ENCODE measurements around the gene SYNC.

SYNC gene

DNA sequence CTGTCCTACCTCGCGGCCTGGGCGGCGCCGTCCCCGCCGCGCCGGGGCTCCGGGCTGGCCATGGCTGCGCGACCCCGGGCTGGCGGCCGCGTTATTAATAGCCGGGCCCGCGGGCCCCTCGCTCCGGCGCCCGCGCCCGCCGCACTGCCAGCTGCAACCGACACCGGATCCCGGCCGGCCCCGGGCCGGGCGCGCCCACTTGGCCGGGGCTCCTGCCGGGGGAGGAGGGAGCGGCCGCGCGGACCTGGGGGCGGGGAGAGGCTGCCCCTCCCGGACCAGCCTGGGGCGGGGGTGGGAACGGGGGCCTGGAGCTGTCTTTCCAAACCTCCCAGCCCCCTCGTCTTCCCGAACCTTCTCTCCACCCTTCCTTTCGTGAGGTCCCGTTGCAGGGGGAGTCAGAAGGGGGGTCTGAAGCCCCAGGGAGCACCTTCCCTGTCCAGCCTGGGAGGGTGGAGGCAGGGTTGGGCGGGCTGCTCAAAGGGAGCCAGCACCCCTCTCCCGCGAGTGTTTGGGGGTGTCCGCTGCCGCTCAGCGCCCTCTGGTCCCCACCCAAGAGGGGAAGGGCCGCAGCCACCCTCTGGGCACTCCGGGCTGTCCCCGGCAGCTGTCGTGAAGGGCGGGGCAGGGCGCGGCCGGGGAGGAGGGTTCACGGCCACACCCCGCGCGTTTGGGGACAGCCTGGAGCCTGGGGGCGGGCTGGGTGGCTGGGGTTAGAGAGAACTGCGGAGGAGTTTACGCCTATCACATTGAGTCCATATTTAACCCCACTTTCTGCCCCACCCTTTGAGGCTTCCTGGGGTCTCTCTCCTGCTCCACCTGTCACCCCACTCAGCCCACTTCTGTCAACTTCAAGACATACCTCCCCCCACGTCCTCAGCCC, at the start of gene SYNC:
Gene SYNC (minus strand): TSS at position 172 of the 880 bp plus-strand sequence. CDS start 110 bp downstream, at position 62.
- DNase-seq (ENCODE audit: extremely low read depth in 1 of 2, low read depth in 1 of 2), result no peak

DNA sequence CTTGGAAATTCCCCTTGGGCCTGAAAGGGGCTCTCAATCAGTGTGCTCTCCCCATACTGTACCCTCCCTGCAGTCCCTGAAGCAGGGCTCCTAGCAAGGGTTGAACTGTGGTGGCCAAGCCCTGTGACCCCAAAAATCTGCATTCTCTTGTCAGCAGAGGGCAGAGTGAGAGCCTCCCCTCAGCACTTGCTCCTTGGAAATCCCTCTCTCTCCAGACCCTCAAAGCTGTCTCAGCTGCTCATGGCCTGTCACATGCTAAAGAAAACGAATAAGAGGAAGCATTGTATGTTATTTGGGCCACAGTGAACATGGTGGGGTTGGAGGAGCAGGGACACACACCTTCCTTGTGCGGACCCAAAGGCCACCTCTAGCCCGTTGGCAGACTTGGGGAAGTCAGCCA, 47.2 kb upstream of the SYNC start:
- DNase-seq (ENCODE audit: extremely low read depth in 1 of 2, low read depth in 1 of 2), result no peak

GRCh38 chr1:32749332-32749731, 46.8 kb upstream of the SYNC start:
- no peak for DNase-seq (ENCODE audit: extremely low read depth in 1 of 2, low read depth in 1 of 2)

- no peak for DNase-seq (ENCODE audit: extremely low read depth in 1 of 2, low read depth in 1 of 2)
Observed at GRCh38 chr1:32748926-32749325, 46.4 kb upstream of the SYNC start.

DNA sequence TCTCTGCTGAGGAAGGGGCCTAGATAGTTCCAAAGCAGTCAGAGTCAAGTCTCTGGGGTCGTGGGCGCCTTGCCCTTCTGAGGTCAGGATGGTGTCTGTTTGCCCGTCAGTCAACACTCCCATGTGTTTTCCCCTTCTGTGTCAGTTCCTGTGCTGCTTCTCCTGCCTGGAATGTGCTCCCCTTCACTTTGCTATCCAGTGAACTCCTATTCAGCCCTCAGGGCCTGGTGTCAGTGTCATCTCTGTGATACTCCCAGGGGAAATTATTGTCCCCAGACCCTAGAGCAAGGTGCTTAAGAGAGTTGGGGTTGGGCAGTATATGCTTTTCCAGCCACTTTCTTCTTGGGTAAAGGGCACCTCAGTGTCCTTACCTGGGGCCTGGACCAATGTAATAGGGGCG, 45.8 kb upstream of the SYNC start:
- no peak for DNase-seq (ENCODE audit: extremely low read depth in 1 of 2, low read depth in 1 of 2)

DNA sequence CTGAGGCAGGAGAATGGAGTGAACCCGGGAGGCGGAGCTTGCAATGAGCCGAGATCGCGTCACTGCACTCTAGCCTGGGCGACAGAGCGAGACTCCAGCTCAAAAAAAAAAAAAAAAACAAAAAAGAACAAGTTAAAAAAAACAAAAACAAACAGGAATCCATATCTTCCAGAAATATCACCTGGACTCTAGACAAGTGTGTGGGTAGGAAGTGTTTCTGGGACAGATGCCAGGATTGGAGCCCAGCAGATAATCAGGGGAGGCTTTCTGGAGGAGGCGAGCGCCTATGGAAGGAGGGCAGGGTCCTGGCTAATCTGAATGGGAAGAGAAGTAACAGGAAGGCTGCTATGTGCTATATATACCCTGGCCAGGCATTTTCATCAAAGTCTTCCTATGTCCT, 43.6 kb upstream of the SYNC start:
- DNase-seq (ENCODE audit: extremely low read depth in 1 of 2, low read depth in 1 of 2), result no peak

GRCh38 chr1:32744071-32744425, 41.5 kb upstream of the SYNC start:
- DNase-seq (ENCODE audit: extremely low read depth in 1 of 2, low read depth in 1 of 2), result no peak

DNA sequence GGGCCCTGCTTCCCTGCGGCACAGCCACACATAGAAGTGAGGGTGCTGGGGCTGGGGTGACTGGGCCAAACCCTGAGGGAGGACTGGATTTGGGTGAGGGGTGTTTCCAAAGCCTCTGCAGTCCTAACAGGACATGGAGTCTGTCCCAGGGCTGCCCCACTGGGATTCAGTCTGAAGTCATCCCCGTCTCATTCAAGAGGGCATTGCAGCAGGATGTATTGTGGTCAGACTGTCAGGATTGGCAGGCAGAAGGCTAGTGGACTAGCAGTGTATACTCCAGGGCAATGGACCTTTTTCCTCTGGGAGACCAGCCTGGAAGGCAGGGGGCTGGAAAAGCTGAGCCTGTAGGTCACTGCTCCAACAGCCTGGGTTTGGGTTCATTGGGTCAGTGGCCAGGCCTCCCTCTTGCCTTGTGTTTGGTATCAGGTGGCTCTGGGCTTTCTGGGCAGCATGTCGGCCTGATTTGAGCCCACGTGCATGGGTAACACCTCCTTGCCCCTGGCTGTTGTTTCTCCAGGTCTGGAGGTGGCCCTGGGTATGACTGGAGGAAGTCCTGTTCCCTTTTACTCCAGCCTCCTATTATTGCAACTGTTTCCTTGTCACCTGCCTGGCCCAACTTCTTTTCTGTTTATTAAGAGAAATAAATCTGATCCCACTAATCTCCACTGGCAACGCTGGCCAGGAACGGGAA, 41.0 kb upstream of the SYNC start:
- no peak for DNase-seq (ENCODE audit: extremely low read depth in 1 of 2, low read depth in 1 of 2)

- no peak for DNase-seq (ENCODE audit: extremely low read depth in 1 of 2, low read depth in 1 of 2)
Observed at GRCh38 chr1:32742956-32743355, 40.4 kb upstream of the SYNC start.

DNA sequence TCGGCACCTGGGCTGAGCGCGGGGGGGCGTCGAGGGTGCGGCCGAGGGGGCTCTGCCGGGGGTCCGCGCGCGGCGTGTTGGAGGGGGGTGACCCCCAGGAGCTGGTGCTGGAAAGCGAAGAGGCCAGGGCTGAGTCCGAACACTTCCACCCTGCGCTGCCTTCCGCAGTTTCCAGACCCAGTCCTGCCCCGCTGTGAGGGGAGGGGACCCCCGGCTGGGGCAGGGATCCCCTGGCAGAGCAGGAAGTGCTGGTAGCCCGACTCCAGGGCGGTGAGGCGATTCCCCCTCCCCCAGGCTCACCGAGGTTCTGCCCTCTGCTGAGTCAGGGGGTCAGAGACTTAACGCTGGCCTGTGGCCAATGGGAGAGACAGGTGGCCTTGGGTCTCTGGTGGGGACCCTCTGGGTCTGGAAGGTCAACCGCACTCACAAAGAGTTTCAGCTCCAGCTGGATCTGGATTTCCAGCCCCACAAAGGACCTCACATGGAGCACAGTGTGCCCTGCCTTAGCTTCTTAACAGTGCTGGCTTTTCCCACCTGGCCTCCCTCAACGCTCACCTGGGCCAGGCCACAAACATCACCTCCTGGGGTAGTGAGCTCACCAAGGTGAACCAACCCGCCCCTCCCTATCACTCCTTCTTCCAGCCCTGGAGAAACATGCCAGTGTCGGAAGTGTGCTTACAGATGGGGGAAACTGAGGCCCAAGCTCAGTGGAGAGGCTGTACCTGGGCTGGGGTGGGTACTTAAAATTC, 39.8 kb upstream of the SYNC start:
- no peak for DNase-seq (ENCODE audit: extremely low read depth in 1 of 2, low read depth in 1 of 2)

- DNase-seq (ENCODE audit: extremely low read depth in 1 of 2, low read depth in 1 of 2), result no peak
Observed at GRCh38 chr1:32741413-32742198, 39.0 kb upstream of the SYNC start.

GRCh38 chr1:32741059-32741412, 38.5 kb upstream of the SYNC start:
- DNase-seq (ENCODE audit: extremely low read depth in 1 of 2, low read depth in 1 of 2), result no peak

DNA sequence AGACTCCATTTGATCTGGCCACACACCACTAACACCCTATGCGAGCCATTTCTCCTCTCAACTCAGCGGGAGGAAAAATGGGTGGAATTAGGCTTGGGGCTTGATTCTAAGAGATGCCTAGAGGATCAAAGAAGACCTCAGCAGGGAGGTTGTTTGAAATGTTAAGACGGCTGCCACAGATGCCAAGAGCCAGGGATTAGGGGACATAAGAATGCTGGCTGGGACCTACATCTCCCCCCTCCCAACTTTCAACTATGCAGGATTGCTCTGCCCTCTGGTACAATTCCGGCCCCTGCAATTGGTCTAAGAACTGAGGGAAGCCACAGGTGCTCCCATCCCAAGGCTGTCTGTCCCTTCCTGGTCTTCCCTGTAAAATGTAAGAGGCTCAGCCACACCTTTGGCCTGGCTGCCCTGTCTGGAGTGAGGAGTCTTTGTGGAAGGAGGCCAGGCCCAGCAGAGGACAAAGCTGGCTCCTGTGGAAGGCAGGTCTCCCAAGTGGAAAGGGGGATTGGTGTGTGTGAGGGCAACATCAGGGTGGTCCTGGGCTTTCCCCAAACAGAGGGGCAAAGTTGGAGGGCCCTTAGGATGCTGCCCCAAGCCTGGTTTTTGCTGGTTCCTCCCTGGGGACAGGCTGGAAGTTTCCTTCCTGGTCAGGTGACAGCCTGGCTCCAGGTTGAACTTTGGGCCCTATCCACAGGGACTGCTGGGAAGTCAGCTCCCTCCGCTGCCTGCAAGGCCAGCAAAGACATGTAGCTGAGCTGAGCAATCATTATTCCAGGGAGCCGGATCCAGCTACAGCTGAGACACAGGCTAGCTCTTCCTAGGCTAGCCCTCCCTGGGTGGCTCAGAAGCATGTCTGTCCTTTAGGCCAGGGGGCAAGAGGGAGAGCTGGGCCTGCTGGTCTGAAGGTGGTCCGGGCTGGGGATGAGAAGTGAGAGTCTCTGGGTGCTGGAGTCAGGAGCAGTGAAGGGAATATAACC, 34.5 kb upstream of the SYNC start:
- DNase-seq (ENCODE audit: extremely low read depth in 1 of 2, low read depth in 1 of 2), result no peak

DNA sequence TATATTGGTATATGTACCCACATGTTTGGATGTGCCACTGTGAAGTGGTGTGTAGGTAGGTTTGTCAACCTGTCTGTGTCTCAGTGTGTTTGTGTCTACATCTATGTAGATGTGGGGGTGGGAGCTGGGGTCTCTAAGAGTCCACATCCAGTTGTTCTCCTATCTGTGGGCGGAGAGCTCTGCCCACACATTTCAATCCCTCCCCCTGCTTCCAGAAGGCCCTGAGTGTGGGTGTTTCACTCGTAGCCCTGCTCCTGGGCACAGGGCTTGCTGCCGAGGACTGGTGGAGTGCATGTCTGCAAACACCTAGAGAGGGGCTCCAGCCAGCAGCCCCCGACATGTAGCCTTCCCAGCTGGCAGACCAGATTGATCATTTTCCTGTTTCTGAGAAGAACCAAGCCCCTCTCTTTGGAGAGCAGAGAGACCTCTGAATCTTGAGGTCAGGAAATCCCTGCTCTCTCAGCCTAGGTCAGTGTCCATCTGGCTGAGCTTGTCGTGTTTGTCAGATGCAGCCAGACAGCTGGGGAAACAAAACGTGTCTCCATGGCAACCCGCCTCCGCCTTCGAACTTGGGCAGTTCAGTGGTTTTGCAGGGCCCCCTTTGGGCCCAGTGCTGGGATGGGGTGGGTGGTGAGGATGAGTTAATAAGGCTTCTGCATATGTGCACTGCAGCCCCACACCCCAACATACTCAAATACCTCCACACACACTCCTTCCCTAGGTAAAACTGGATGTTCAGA, 31.2 kb upstream of the SYNC start:
- no peak for DNase-seq (ENCODE audit: extremely low read depth in 1 of 2, low read depth in 1 of 2)

GRCh38 chr1:32729254-32730046, 26.9 kb upstream of the SYNC start:
- no peak for DNase-seq (ENCODE audit: extremely low read depth in 1 of 2, low read depth in 1 of 2)

GRCh38 chr1:32728413-32729077, 26.0 kb upstream of the SYNC start:
- no peak for DNase-seq (ENCODE audit: extremely low read depth in 1 of 2, low read depth in 1 of 2)

DNA sequence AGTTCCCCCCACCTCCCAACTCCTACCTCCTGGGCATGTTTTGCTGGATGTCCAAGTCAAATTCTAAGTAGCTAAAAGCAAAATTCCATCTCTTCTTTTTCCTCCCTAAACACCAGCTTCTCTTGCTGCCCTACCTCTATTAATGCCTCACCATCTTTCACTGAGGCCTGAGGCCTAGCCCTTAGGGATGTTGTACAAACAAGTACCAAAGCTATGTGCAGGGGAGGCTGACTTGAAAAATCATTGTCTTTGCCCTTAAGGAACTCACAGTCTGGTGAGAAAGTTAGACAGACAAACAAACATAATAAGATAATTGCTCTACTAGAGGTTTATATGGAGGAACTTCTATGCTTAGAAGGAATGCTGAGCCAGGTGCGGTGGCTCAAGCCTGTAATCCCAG, 25.3 kb upstream of the SYNC start:
- DNase-seq (ENCODE audit: extremely low read depth in 1 of 2, low read depth in 1 of 2), result no peak

DNA sequence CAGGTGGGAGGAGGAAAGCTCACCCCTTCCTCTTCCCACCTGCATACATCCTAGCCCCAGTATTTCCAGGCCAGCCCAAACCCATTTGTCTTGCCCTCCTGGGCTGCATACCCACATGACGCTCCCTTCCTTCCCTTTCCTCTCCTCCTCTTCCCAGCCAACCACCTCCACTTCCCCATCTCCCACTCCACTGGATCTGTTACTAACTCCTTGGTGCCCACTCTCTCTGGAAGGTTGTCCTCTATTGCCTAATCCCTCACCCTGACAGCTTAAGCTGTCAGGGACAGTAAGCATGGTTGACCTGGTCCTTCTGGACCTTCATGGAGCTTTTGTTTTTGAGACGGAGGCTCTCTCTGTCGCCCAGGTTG, 23.0 kb upstream of the SYNC start:
- no peak for DNase-seq (ENCODE audit: extremely low read depth in 1 of 2, low read depth in 1 of 2)

Data from activated CD8-positive, alpha-beta memory T cell treated with anti-CD3 and anti-CD28 coated beads for 1 hour (primary cell).